ENCODE measurements around the gene BOD1. TPM values are rescaled to one million over a fixed set of nuclear protein-coding genes. Genes with fewer than 3 reads are reported as not detected.
A peak's percentile ranks its signal among the peaks of the same experiment; 100 is the strongest.

The BOD1 gene
- total RNA-seq, 2 donors from 2014 or later, result 51.1 to 52.8 TPM

DNA sequence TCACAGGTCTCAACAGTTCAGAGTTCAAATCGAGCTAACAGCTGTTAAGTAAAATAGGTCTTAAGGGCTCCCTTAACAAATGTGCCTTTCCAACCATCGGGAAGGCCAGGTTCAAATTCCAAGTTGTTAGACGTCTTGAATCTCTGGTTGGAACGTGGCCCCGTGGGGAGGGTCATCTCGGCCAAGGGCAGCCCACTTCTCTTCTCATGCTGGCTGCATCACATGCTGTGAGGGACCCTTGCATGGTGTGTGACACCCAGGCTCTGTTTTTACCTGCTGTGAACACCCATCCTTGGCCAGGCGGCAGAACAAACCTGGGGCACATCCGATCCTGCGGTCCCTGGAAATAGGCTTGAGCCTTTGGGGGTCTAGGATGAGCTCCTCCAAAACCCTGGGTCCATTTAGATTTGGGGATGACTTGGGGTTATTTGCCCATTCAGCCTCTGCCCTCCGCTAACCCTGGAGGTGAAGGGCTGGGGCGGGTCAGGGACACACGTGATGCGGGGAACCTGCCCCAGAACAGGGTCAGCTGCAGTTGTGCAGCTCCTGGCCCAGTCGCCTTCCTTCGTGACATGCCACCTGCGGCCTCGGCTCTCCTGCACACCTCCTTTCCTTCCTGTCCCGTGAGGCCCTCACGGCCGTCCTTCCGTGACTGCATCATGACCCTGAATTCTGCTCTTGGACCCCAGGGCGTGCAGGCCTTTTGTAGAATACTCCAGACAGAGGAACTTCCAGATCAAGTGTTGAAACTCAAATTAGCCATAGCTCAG is 45.9 kb downstream of the BOD1 start:
- Histone ChIP-seq H3K9me3 (no peaks in the 10 kb centered on the region), H3K4me1 (replicated peaks) (no peaks in the 10 kb centered on the region), H3K4me3 (no peak overlapping the region), H3K36me3 (no peaks in the 10 kb centered on the region), H3K27me3 (replicated peaks; ENCODE audit: insufficient read depth) (no peaks in the 10 kb centered on the region), H3K27ac (no peak overlapping the region)
- no peak for DNase-seq (ENCODE audit: low spot score)
- no peak for TF ChIP-seq POLR2A (IDR thresholded peaks at IDR 0.05)
- no peak for TF ChIP-seq POLR2AphosphoS5 (IDR thresholded peaks at IDR 0.05)
- WGBS, result 95% methylated on average over 17 of the region's 22 CpGs
- intact Hi-C loops (cut with DNase I), result loop anchor here (5.0 to 10.0 kb wide), 2 partner anchors 246 to 273 kb away; partner anchors contain the start of gene STC2

DNA sequence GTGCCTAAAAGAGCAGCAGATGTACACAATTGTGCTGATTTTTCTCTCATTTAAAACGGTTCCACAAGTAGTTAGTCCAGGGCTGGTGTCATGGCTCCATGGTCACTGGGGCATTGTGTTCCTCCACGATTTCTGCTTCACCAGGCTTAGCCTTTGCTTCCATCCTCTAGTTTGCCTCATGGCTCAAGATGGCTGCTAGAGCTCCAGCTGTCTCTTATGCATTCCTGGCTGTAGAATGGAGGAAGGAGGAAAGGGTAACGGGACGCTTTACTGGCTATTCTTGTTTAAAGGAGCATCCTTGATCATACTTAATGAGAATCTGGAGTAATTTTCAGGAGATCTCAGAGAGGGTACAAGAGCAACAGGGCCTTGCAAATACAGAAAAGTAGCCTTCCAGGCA is 47.7 kb downstream of the BOD1 start:
- no peak overlapping the region for H3K4me3 ChIP-seq
- WGBS, result 93% methylated on average over 4 of the region's 4 CpGs
- TF ChIP-seq POLR2AphosphoS5 (IDR thresholded peaks at IDR 0.05) (no peak), POLR2A (IDR thresholded peaks at IDR 0.05) (no peak)
- TF ChIP-seq, protein P1, sequence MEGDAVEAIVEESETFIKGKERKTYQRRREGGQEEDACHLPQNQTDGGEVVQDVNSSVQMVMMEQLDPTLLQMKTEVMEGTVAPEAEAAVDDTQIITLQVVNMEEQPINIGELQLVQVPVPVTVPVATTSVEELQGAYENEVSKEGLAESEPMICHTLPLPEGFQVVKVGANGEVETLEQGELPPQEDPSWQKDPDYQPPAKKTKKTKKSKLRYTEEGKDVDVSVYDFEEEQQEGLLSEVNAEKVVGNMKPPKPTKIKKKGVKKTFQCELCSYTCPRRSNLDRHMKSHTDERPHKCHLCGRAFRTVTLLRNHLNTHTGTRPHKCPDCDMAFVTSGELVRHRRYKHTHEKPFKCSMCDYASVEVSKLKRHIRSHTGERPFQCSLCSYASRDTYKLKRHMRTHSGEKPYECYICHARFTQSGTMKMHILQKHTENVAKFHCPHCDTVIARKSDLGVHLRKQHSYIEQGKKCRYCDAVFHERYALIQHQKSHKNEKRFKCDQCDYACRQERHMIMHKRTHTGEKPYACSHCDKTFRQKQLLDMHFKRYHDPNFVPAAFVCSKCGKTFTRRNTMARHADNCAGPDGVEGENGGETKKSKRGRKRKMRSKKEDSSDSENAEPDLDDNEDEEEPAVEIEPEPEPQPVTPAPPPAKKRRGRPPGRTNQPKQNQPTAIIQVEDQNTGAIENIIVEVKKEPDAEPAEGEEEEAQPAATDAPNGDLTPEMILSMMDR (IDR thresholded peaks at IDR 0.05), result no peak
- no peaks in the 10 kb centered on the region for H3K27me3 ChIP-seq (replicated peaks; ENCODE audit: insufficient read depth)
- no peak overlapping the region for H3K27ac ChIP-seq
- DNase-seq (ENCODE audit: low spot score), result no peak
- no peaks in the 10 kb centered on the region for H3K36me3 ChIP-seq
- no peaks in the 10 kb centered on the region for H3K9me3 ChIP-seq
- H3K4me1 ChIP-seq (replicated peaks), result no peaks in the 10 kb centered on the region
- intact Hi-C loops (cut with DNase I), result no loop called here

DNA sequence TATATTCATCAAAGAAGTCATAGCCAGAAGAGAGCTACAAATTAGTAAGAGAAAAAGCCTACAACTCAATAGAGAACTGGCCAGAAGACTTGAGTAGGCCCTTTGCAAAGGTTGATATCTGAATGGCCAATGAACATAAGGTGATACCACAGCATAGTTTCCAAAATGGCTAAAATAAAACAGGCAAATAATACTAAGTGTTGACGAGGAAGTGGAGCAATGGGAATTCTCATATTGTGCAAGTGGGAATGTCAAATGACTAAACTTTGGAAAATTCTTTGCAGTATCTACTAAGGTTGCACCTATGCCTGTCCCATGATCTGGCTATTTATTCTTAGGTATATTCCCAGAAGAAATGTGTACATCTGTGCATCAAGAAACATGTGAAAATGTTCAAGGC is 48.3 kb downstream of the BOD1 start:
- intact Hi-C loops (cut with DNase I), result no loop called here
- TF ChIP-seq POLR2A (IDR thresholded peaks at IDR 0.05) (no peak), POLR2AphosphoS5 (IDR thresholded peaks at IDR 0.05) (no peak)
- TF ChIP-seq, protein P1 (IDR thresholded peaks at IDR 0.05), result no peak

GRCh38 chr5:173567548-173567947 is 48.9 kb downstream of the BOD1 start:
- Histone ChIP-seq H3K4me1 (replicated peaks) (no peaks in the 10 kb centered on the region), H3K27me3 (replicated peaks; ENCODE audit: insufficient read depth) (no peaks in the 10 kb centered on the region), H3K27ac (peak overlapping the region in 1 of 2 donors; percentile 62), H3K36me3 (no peaks in the 10 kb centered on the region), H3K4me3 (no peak overlapping the region), H3K9me3 (no peaks in the 10 kb centered on the region)
- TF ChIP-seq POLR2AphosphoS5 (IDR thresholded peaks at IDR 0.05) (peak; percentile 91), POLR2A (IDR thresholded peaks at IDR 0.05) (no peak)
- WGBS, result 18% methylated on average over 7 of the region's 7 CpGs
- peak; percentile 82 for DNase-seq (ENCODE audit: low spot score)
- intact Hi-C loops (cut with DNase I), result no loop called here

More for the DNA sequence above, 48.3 kb downstream of the BOD1 start:
- H3K4me1 ChIP-seq (replicated peaks), result no peaks in the 10 kb centered on the region
- no peaks in the 10 kb centered on the region for H3K27me3 ChIP-seq (replicated peaks; ENCODE audit: insufficient read depth)
- 100% methylated on average over 1 of the region's 1 CpG for WGBS
- H3K27ac ChIP-seq, result peak overlapping the region in 1 of 2 donors; percentile 34
- H3K4me3 ChIP-seq, result no peak overlapping the region
- DNase-seq (ENCODE audit: low spot score), result no peak
- H3K9me3 ChIP-seq, result no peaks in the 10 kb centered on the region
- no peaks in the 10 kb centered on the region for H3K36me3 ChIP-seq

DNA sequence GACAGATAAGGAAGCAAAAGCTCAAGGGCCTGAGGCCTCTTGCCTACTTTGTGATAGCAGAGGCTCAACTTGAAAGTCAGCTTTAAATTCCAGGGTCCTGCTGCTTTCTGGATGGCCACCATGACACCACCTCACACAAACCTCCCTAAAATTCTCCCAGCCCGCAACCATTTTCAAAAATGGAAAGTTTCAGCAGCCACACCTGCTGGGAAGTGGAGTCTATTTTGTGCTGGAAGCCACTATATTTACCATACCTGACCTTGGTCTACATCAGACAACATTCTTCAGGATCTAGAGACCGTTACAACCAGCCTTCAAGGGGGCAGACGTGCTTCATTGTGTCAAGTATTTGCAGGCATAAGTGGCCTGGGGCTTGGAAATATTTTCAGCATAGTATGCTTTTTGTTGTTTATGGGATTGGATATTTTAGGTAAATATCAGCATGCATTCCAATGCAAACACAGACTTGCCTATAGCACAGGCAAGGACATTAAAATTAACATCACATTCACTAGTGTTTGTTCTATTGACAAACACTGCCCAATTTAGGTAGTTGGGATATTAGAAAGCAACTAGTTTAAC is 50.9 kb downstream of the BOD1 start:
- H3K27me3 ChIP-seq (replicated peaks; ENCODE audit: insufficient read depth), result no peaks in the 10 kb centered on the region
- no peaks in the 10 kb centered on the region for H3K36me3 ChIP-seq
- H3K4me1 ChIP-seq (replicated peaks), result no peaks in the 10 kb centered on the region
- no peak overlapping the region for H3K4me3 ChIP-seq
- DNase-seq (ENCODE audit: low spot score), result no peak
- 89% methylated on average over 3 of the region's 3 CpGs for WGBS
- TF ChIP-seq POLR2AphosphoS5 (IDR thresholded peaks at IDR 0.05) (no peak), POLR2A (IDR thresholded peaks at IDR 0.05) (no peak)
- TF ChIP-seq, protein P1 (IDR thresholded peaks at IDR 0.05), result no peak
- no peaks in the 10 kb centered on the region for H3K9me3 ChIP-seq
- no peak overlapping the region for H3K27ac ChIP-seq
- intact Hi-C loops (cut with DNase I), result no loop called here

Data from prostate gland (tissue), 2 donors.